PC-9 (cell line): ENCODE results near the gene MFNG.

Source experiments
- CTCF ChIP-seq: fragments of 200-600 bp; sonication (generic); conservative IDR thresholded peaks from 2 replicates; pipeline ENCODE4 v1.6.1; 2017; ENCODE audit warnings: mixed run types, antibody characterized with exemption, mild to moderate bottlenecking, moderate library complexity
- EZH2 ChIP-seq: fragments of 200-600 bp; sonication (generic); IDR thresholded peaks from 2 replicates; pipeline ENCODE4 v1.8.0; 2017; ENCODE audit warnings: antibody characterized with exemption, low read depth

GRCh38 chr22:37535159-37535558 is 49.0 kb upstream of the MFNG start:
- TF ChIP-seq CTCF, result no peak
- TF ChIP-seq EZH2, result no peak
